Measurements from ENCODE around the gene GRIN2B. TPM values are rescaled to one million over a fixed set of nuclear protein-coding genes. Genes with fewer than 3 reads are reported as not detected.

GRIN2B gene
- total RNA-seq, 3 donors from 2014 or later (not counting 1 experiment from before 2014, with no cell fraction given): not detected

GRCh38 chr12:13948621-13949020 lies 32.8 kb downstream of the GRIN2B start:
- Histone ChIP-seq H3K9me3 (ENCODE audit: control insufficient read depth, insufficient read depth, low read length) (no peaks in the 10 kb centered on the region), H3K4me3 (ENCODE audit: low read length) (no peak overlapping the region), H3K4me1 (ENCODE audit: control insufficient read depth, insufficient read depth, low read length) (no peaks in the 10 kb centered on the region), H3K27ac (ENCODE audit: low read length) (no peak overlapping the region), H3K36me3 (ENCODE audit: control insufficient read depth, insufficient read depth, low read length) (no peaks in the 10 kb centered on the region), H3K27me3 (ENCODE audit: control insufficient read depth, insufficient read depth, low read length) (no peaks in the 10 kb centered on the region)
- H3K4me3 Mint-ChIP-seq: no peak overlapping the region
- H3K4me1 Mint-ChIP-seq: no peaks in the 10 kb centered on the region
- 96% methylated on average over 3 of the region's 4 CpGs for WGBS (ENCODE audit: insufficient coverage)
- peaks cover 2 to 11% of the 10 kb centered on the region in 2 donors for H3K27me3 Mint-ChIP-seq (ENCODE audit: low read depth in 2 of 2)
- no peaks in the 10 kb centered on the region for H3K36me3 Mint-ChIP-seq
- no peak overlapping the region for H3K27ac Mint-ChIP-seq
- DNase-seq (no peak), ATAC-seq (no peak)
- H3K9me3 Mint-ChIP-seq: no peaks in the 10 kb centered on the region
- TF ChIP-seq, protein P1, sequence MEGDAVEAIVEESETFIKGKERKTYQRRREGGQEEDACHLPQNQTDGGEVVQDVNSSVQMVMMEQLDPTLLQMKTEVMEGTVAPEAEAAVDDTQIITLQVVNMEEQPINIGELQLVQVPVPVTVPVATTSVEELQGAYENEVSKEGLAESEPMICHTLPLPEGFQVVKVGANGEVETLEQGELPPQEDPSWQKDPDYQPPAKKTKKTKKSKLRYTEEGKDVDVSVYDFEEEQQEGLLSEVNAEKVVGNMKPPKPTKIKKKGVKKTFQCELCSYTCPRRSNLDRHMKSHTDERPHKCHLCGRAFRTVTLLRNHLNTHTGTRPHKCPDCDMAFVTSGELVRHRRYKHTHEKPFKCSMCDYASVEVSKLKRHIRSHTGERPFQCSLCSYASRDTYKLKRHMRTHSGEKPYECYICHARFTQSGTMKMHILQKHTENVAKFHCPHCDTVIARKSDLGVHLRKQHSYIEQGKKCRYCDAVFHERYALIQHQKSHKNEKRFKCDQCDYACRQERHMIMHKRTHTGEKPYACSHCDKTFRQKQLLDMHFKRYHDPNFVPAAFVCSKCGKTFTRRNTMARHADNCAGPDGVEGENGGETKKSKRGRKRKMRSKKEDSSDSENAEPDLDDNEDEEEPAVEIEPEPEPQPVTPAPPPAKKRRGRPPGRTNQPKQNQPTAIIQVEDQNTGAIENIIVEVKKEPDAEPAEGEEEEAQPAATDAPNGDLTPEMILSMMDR (IDR thresholded peaks at IDR 0.05): no peak
- intact Hi-C loops (cut with micrococcal nuclease): no loop called here

DNA sequence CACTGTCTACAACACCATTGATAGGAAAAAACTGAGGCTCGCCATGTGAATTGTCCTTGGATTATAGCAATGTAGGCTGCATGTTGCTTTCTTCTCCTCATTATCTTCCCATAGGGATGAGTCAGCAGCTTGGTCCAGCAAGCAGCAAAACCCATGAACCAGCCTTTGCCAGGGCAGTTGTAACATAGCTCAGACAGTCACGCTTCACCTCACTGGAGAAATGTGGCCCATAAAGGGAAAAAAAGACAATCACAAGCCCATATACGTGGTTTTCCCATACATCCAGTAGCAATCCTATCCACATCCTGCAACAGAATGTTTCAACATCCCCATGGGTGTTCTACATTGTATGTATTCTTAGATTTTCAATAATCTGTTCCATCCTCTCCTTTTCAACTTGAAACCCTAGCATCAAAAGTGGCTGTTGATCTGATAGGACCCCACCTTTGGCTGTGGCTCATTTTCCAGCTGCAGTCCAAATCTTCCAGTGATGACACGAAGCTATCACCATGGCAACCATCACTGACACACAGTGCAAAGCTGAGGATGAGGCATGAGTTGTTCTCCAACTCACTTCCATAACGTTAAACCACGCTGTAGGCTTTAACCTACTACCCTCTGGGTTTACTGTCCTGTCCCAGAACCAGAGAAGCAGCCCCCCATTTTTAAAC lies 34.0 kb downstream of the GRIN2B start:
- Histone ChIP-seq H3K27ac (ENCODE audit: low read length) (no peak overlapping the region), H3K27me3 (ENCODE audit: control insufficient read depth, insufficient read depth, low read length) (no peaks in the 10 kb centered on the region), H3K4me3 (ENCODE audit: low read length) (no peak overlapping the region), H3K9me3 (ENCODE audit: control insufficient read depth, insufficient read depth, low read length) (no peaks in the 10 kb centered on the region), H3K4me1 (ENCODE audit: control insufficient read depth, insufficient read depth, low read length) (no peaks in the 10 kb centered on the region), H3K36me3 (ENCODE audit: control insufficient read depth, insufficient read depth, low read length) (no peaks in the 10 kb centered on the region)
- DNase-seq (no peak), ATAC-seq (no peak)
- no peaks in the 10 kb centered on the region for H3K36me3 Mint-ChIP-seq
- no peaks in the 10 kb centered on the region for H3K4me1 Mint-ChIP-seq
- peaks cover 6 to 15% of the 10 kb centered on the region in 2 donors for H3K27me3 Mint-ChIP-seq (ENCODE audit: low read depth in 2 of 2)
- no peak overlapping the region for H3K4me3 Mint-ChIP-seq
- intact Hi-C loops (cut with micrococcal nuclease): no loop called here
- peaks cover 0 to 2% of the 10 kb centered on the region in 2 donors for H3K9me3 Mint-ChIP-seq
- TF ChIP-seq, protein P1 (IDR thresholded peaks at IDR 0.05): no peak
- H3K27ac Mint-ChIP-seq: no peak overlapping the region
- WGBS (ENCODE audit: insufficient coverage): 86% methylated on average over 5 of the region's 6 CpGs

DNA sequence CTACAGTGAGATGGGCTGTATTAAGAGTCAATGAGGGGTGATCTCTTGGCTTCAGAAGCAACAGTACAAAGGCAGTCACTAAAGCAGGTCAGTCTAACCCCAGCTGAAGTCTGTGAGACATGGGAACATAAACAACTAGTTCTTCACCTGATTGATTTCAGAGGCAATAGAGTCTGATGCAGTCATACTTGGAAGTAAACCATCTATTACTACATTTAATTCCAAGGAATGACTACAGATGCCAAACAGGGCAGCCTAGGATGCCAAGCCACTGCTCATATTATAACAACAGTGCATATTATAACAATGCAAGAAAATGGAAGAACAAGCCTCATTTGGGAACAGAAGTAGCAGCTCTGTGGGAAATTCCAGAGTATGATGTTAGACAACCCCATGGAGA lies 35.8 kb downstream of the GRIN2B start:
- Mint-ChIP-seq H3K4me3 (no peak overlapping the region), H3K4me1 (no peaks in the 10 kb centered on the region), H3K27me3 (ENCODE audit: low read depth in 2 of 2) (peaks cover 6 to 23% of the 10 kb centered on the region in 2 donors), H3K9me3 (peaks cover 0 to 4% of the 10 kb centered on the region in 2 donors), H3K36me3 (no peaks in the 10 kb centered on the region), H3K27ac (no peak overlapping the region)
- ATAC-seq: peak in 1 of 3 donors; percentile 10
- Histone ChIP-seq H3K4me1 (ENCODE audit: control insufficient read depth, insufficient read depth, low read length) (no peaks in the 10 kb centered on the region), H3K27ac (ENCODE audit: low read length) (no peak overlapping the region), H3K27me3 (ENCODE audit: control insufficient read depth, insufficient read depth, low read length) (no peaks in the 10 kb centered on the region), H3K36me3 (ENCODE audit: control insufficient read depth, insufficient read depth, low read length) (no peaks in the 10 kb centered on the region), H3K4me3 (ENCODE audit: low read length) (no peak overlapping the region), H3K9me3 (ENCODE audit: control insufficient read depth, insufficient read depth, low read length) (no peaks in the 10 kb centered on the region)
- TF ChIP-seq, protein P1 (IDR thresholded peaks at IDR 0.05): no peak
- intact Hi-C loops (cut with micrococcal nuclease): no loop called here
- no peak for DNase-seq

DNA sequence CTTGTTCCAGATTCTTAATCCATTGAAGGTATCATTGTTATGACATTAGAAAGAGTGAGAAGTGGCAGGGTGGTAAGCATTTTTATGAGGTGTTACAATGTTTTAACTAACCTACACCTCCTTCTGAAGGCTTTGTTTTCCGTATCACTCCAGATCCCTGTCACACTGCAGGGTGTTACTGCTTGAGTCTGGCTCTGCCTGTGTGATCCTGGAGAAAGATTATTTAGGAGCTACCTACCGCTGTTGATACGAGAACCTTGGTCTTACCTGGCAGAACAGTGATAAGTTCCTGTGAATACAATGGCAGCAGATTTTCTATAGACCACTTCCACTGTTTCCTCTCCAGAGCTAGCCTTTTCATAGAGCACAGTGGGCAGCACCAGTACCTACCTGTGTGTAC lies 36.2 kb downstream of the GRIN2B start:
- 90% methylated on average over 3 of the region's 3 CpGs for WGBS (ENCODE audit: insufficient coverage)

More for the DNA sequence above, 36.2 kb downstream of the GRIN2B start:
- Histone ChIP-seq H3K27ac (ENCODE audit: low read length) (no peak overlapping the region), H3K4me1 (ENCODE audit: control insufficient read depth, insufficient read depth, low read length) (no peaks in the 10 kb centered on the region), H3K9me3 (ENCODE audit: control insufficient read depth, insufficient read depth, low read length) (no peaks in the 10 kb centered on the region), H3K27me3 (ENCODE audit: control insufficient read depth, insufficient read depth, low read length) (no peaks in the 10 kb centered on the region), H3K4me3 (ENCODE audit: low read length) (no peak overlapping the region), H3K36me3 (ENCODE audit: control insufficient read depth, insufficient read depth, low read length) (no peaks in the 10 kb centered on the region)
- H3K9me3 Mint-ChIP-seq: peaks cover 0 to 4% of the 10 kb centered on the region in 2 donors
- ATAC-seq (no peak), DNase-seq (no peak)
- H3K27ac Mint-ChIP-seq: no peak overlapping the region
- no peaks in the 10 kb centered on the region for H3K36me3 Mint-ChIP-seq
- H3K4me3 Mint-ChIP-seq: no peak overlapping the region
- no peaks in the 10 kb centered on the region for H3K4me1 Mint-ChIP-seq
- H3K27me3 Mint-ChIP-seq (ENCODE audit: low read depth in 2 of 2): peaks cover 6 to 23% of the 10 kb centered on the region in 2 donors
- intact Hi-C loops (cut with micrococcal nuclease): no loop called here
- TF ChIP-seq, protein P1 (IDR thresholded peaks at IDR 0.05): no peak

Data from natural killer cell (primary cell).